ENCODE results near the gene CHD5. TPM values are rescaled to one million over a fixed set of nuclear protein-coding genes. Genes with fewer than 3 reads are reported as not detected.

The CHD5 gene
- total RNA-seq, 1 experiment from 2014 or later: 1.6 TPM

DNA sequence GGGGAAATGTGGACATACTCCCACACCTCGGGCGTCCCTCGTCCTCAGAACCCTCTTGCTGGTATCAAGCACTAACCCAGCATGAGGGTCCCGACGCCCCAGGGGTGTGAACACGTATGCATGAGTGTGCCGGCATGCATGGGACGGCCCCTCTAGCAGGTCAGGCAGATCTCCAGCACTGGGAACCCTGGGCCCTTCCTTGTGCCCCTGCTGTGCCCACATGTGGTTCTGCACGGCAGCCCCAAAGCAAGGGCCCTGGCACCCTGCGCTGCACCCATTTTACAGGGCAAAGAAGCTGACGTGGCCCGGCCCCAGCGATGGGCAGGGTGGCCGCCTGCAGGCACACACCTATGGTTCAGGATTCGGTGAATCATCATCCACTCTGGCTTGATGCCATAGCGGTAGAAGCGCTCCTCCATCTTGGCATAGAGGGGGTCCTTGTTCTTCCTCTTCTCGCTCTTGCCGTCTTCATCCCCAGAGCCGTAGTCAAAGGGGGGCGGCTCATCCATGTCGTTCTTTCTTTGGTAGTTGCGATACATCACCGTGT, 34.2 kb downstream of the CHD5 start:
- no peak overlapping the region for H2BK15ac ChIP-seq (ENCODE audit: low read depth, low read length)
- H4K20me1 ChIP-seq (ENCODE audit: control insufficient read depth, insufficient read depth, insufficient read length): no peaks in the 10 kb centered on the region
- no peak overlapping the region for H4K91ac ChIP-seq (ENCODE audit: insufficient read length, low read depth, low read length)
- no peaks in the 10 kb centered on the region for H3K79me2 ChIP-seq (ENCODE audit: insufficient read depth, low read length)
- TF ChIP-seq, protein P1, sequence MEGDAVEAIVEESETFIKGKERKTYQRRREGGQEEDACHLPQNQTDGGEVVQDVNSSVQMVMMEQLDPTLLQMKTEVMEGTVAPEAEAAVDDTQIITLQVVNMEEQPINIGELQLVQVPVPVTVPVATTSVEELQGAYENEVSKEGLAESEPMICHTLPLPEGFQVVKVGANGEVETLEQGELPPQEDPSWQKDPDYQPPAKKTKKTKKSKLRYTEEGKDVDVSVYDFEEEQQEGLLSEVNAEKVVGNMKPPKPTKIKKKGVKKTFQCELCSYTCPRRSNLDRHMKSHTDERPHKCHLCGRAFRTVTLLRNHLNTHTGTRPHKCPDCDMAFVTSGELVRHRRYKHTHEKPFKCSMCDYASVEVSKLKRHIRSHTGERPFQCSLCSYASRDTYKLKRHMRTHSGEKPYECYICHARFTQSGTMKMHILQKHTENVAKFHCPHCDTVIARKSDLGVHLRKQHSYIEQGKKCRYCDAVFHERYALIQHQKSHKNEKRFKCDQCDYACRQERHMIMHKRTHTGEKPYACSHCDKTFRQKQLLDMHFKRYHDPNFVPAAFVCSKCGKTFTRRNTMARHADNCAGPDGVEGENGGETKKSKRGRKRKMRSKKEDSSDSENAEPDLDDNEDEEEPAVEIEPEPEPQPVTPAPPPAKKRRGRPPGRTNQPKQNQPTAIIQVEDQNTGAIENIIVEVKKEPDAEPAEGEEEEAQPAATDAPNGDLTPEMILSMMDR (conservative IDR thresholded peaks at IDR 0.05): no peak
- no peak overlapping the region for H2BK5ac ChIP-seq (ENCODE audit: insufficient read length, low read length)
- no peak overlapping the region for H3K4me3 Mint-ChIP-seq
- no peak for DNase-seq
- H3K27me3 ChIP-seq (ENCODE audit: insufficient read depth, low read length): peaks cover 9% of the 10 kb centered on the region; the same call in 1 of the 2 replicates
- peaks cover 7% of the 10 kb centered on the region for H3K23me2 ChIP-seq (ENCODE audit: insufficient read length, low read depth, low read length, poor library complexity, severe bottlenecking)
- no peak overlapping the region for H2BK120ac ChIP-seq (ENCODE audit: low read depth, low read length, poor library complexity, severe bottlenecking)
- H2AK5ac ChIP-seq (ENCODE audit: insufficient read length, low read length): no peak overlapping the region
- no peak overlapping the region for H3K56ac ChIP-seq (ENCODE audit: insufficient read length, low read depth, low read length)
- no peak overlapping the region for H3K27ac ChIP-seq (ENCODE audit: insufficient read length, low read depth, low read length)
- H3K4me1 ChIP-seq (ENCODE audit: insufficient read depth, low read length): no peaks in the 10 kb centered on the region
- no peaks in the 10 kb centered on the region for H3K36me3 Mint-ChIP-seq (ENCODE audit: insufficient read depth in 1 of 3, low read depth in 3 of 3)
- H3K4me1 Mint-ChIP-seq: peaks cover 2 to 9% of the 10 kb centered on the region in 2 experiments; a peak in 2 of 4 replicates
- H2BK20ac ChIP-seq (ENCODE audit: low read depth, low read length, poor library complexity, severe bottlenecking): no peak overlapping the region
- no peaks in the 10 kb centered on the region for H3K9me3 Mint-ChIP-seq
- no peak overlapping the region for H3K4me2 ChIP-seq (ENCODE audit: insufficient read depth, insufficient read length, low read length)
- H3K27me3 Mint-ChIP-seq (ENCODE audit: low read depth): peaks cover 47% of the 10 kb centered on the region
- no peak overlapping the region; a peak in 1 of 7 replicates for H3K27ac Mint-ChIP-seq
- no peak overlapping the region for H2BK12ac ChIP-seq (ENCODE audit: insufficient read length, low read depth, low read length)
- no peak overlapping the region for H3T11ph ChIP-seq (ENCODE audit: low read length)
- no peak overlapping the region for H3K23ac ChIP-seq (ENCODE audit: insufficient read length, low read depth, low read length)
- H2AFZ ChIP-seq (ENCODE audit: low read length): no peak overlapping the region
- no peaks in the 10 kb centered on the region for H3K9me3 ChIP-seq (ENCODE audit: control insufficient read depth, low read depth, low read length)
- no peaks in the 10 kb centered on the region for H3K79me1 ChIP-seq (ENCODE audit: insufficient read depth, low read depth, low read length, poor library complexity, severe bottlenecking)
- H3K4ac ChIP-seq (ENCODE audit: low read depth, low read length): no peak overlapping the region
- no peak overlapping the region for H4K8ac ChIP-seq (replicated peaks; ENCODE audit: insufficient read length, low read depth, low read length)
- H3K9ac ChIP-seq (ENCODE audit: extremely low read depth, insufficient read length, low read length): no peak overlapping the region
- H4K5ac ChIP-seq (ENCODE audit: insufficient read length, low read depth, low read length): no peak overlapping the region
- no peak overlapping the region for H3K14ac ChIP-seq (ENCODE audit: insufficient read depth, low read length)
- WGBS (ENCODE audit: extremely low coverage, insufficient read length, low lambda C conversion rate): no CpG with 5 or more reads among the region's 24 CpGs
- H3K18ac ChIP-seq (ENCODE audit: insufficient read length, low read depth, low read length): no peak overlapping the region
